ENCODE results near the gene CTNND1.
"Not testable (repeated sequence)": the region's sequence is repeated elsewhere in the genome, so short reads cannot be mapped to it uniquely, and the experiment has no call there.

CTNND1 gene

GRCh38 chr11:57761301-57762234 is at the start of gene CTNND1:
Gene CTNND1, plus strand, starts transcription at chr11:57761802. Its CDS starts 29,677 bp downstream, at chr11:57791479.
- peak; percentile 78 for DNase-seq

GRCh38 chr11:57712256-57713150 is 49.1 kb upstream of the CTNND1 start, which contains the start of gene TMX2:
Gene TMX2, plus strand, starts transcription at chr11:57712593. Its CDS starts 26 bp downstream, at chr11:57712619.
- DNase-seq, result peak; percentile 99

GRCh38 chr11:57713835-57714234 is 47.8 kb upstream of the CTNND1 start:
- no peak for DNase-seq

GRCh38 chr11:57716726-57717125 is 44.9 kb upstream of the CTNND1 start:
- DNase-seq, result not testable (repeated sequence)

- DNase-seq, result no peak
These were observed 34.4 kb upstream of the CTNND1 start for GRCh38 chr11:57727185-57727584.

- no peak for DNase-seq
These were observed 32.8 kb upstream of the CTNND1 start for GRCh38 chr11:57728829-57729228.

- no peak for DNase-seq
These were observed 32.1 kb upstream of the CTNND1 start for GRCh38 chr11:57729479-57729878.

- DNase-seq, result no peak
These were observed 28.9 kb upstream of the CTNND1 start for GRCh38 chr11:57732661-57733060.

GRCh38 chr11:57735619-57736298 is 25.8 kb upstream of the CTNND1 start:
- DNase-seq, result no peak

- DNase-seq, result peak; percentile 98
These were observed 20.2 kb upstream of the CTNND1 start, which contains the start of gene SELENOH for GRCh38 chr11:57741132-57742086. Gene SELENOH, plus strand, starts transcription at chr11:57741491. Its CDS starts 105 bp downstream, at chr11:57741596.

GRCh38 chr11:57742087-57742452 is 19.5 kb upstream of the CTNND1 start:
- DNase-seq, result no peak

GRCh38 chr11:57744357-57744756 is 17.2 kb upstream of the CTNND1 start:
- DNase-seq, result no peak

GRCh38 chr11:57745206-57745605 is 16.4 kb upstream of the CTNND1 start:
- DNase-seq, result no peak

- no peak for DNase-seq
These were observed 14.7 kb upstream of the CTNND1 start for GRCh38 chr11:57746920-57747319.

GRCh38 chr11:57751176-57751575 is 10.4 kb upstream of the CTNND1 start:
- no peak for DNase-seq

- no peak for DNase-seq
These were observed 9.8 kb upstream of the CTNND1 start, which contains the start of gene BTBD18 for GRCh38 chr11:57751676-57752253. Gene BTBD18, minus strand, starts transcription at chr11:57751819. Its CDS starts 631 bp downstream, at chr11:57751188.

- DNase-seq, result no peak
These were observed 8.6 kb upstream of the CTNND1 start for GRCh38 chr11:57752954-57753353.

- DNase-seq, result no peak
These were observed 3.4 kb upstream of the CTNND1 start for GRCh38 chr11:57758174-57758573.

- no peak for DNase-seq
These were observed 746 bp downstream of the CTNND1 start for GRCh38 chr11:57762235-57762861.

- no peak for DNase-seq
These were observed 2.0 kb downstream of the CTNND1 start for GRCh38 chr11:57763568-57763967.

- no peak for DNase-seq
These were observed 2.4 kb downstream of the CTNND1 start for GRCh38 chr11:57764021-57764420.

Data from NCI-H1092 (cell line).